HepG2 (cell line): ENCODE measurements around the gene EGLN1. TPM values are rescaled to one million over a fixed set of nuclear protein-coding genes. Genes with fewer than 3 reads are reported as not detected.

Source experiments
- ATF6 ChIP-seq: sonication (generic); formaldehyde crosslinking; conservative IDR thresholded peaks from 2 replicates; pipeline ENCODE4 v1.4.0; 2020; ENCODE audit warnings: missing genetic modification reagents
- CTCF ChIP-seq: sonication (generic); formaldehyde crosslinking; IDR thresholded peaks from 2 replicates; pipeline ENCODE4 v1.5.0; 2020; ENCODE audit warnings: mild to moderate bottlenecking, missing genetic modification reagents, moderate library complexity
- ETV5 ChIP-seq: IDR thresholded peaks from 2 replicates; pipeline ENCODE4 v1.6.1; 2018; ENCODE audit warnings: missing biosample characterization, missing genetic modification reagents, inconsistent platforms, borderline replicate concordance
- HIVEP1 ChIP-seq: sonication (generic); formaldehyde crosslinking; IDR thresholded peaks from 2 replicates; pipeline ENCODE4 v1.4.0; 2020; ENCODE audit warnings: mild to moderate bottlenecking, missing genetic modification reagents
- KDM4B ChIP-seq: sonication (generic); formaldehyde crosslinking; IDR thresholded peaks from 2 replicates; pipeline ENCODE4 v1.4.0; 2020; ENCODE audit warnings: missing genetic modification reagents
- KLF9 ChIP-seq: IDR thresholded peaks from 2 replicates; pipeline ENCODE4 v1.6.1; 2016; ENCODE audit warnings: low read depth
- MLX ChIP-seq: IDR thresholded peaks from 2 replicates; pipeline ENCODE4 v1.6.1; 2016
- PHB2 ChIP-seq: fragments of 450-650 bp; IDR thresholded peaks from 2 replicates; pipeline ENCODE4 v1.6.1; 2018; ENCODE audit not compliant: partially characterized antibody
- PPARG ChIP-seq: conservative IDR thresholded peaks from 2 replicates; pipeline ENCODE4 v1.6.1; 2016; ENCODE audit warnings: missing biosample characterization, missing genetic modification reagents
- SAFB2 ChIP-seq: sonication (generic); formaldehyde crosslinking; IDR thresholded peaks from 2 replicates; pipeline ENCODE4 v1.5.1; 2020; ENCODE audit warnings: missing genetic modification reagents, low read depth, mild to moderate bottlenecking, borderline replicate concordance
- SALL2 ChIP-seq: sonication (generic); formaldehyde crosslinking; IDR thresholded peaks from 2 replicates; pipeline ENCODE4 v1.8.1; 2023; ENCODE audit warnings: mild to moderate bottlenecking, missing genetic modification reagents, inconsistent platforms
- TCF7L2 ChIP-seq: IDR thresholded peaks from 2 replicates; pipeline ENCODE4 v1.6.1; 2011; ENCODE audit warnings: mild to moderate bottlenecking, low read depth, low read length, moderate library complexity
- THAP7 ChIP-seq: sonication (generic); formaldehyde crosslinking; IDR thresholded peaks from 2 replicates; pipeline ENCODE4 v1.8.1; 2023; ENCODE audit warnings: mild to moderate bottlenecking, missing genetic modification reagents
- U2AF2 ChIP-seq: fragments of 200-400 bp; formaldehyde crosslinking; IDR thresholded peaks from 2 replicates; pipeline ENCODE4 v1.6.1; 2017; ENCODE audit warnings: low read depth, mild to moderate bottlenecking, low read length
- ZBTB39 ChIP-seq: sonication (generic); formaldehyde crosslinking; IDR thresholded peaks from 2 replicates; pipeline ENCODE4 v1.5.0; 2020; ENCODE audit warnings: missing genetic modification reagents
- ZBTB7B ChIP-seq: sonication (generic); formaldehyde crosslinking; IDR thresholded peaks from 2 replicates; pipeline ENCODE4 v1.4.0; 2020; ENCODE audit warnings: missing genetic modification reagents
- ZKSCAN5 ChIP-seq: sonication (generic); formaldehyde crosslinking; IDR thresholded peaks from 2 replicates; pipeline ENCODE4 v1.5.1; 2020; ENCODE audit warnings: mild to moderate bottlenecking, missing genetic modification reagents
- ZNF180 ChIP-seq: sonication (generic); formaldehyde crosslinking; IDR thresholded peaks from 2 replicates; pipeline ENCODE4 v1.4.0; 2020; ENCODE audit warnings: low read depth, missing genetic modification reagents, borderline replicate concordance
- ZNF275 ChIP-seq: sonication (generic); formaldehyde crosslinking; IDR thresholded peaks from 2 replicates; pipeline ENCODE4 v1.8.0; 2022; ENCODE audit warnings: missing genetic modification reagents, mild to moderate bottlenecking, inconsistent platforms, borderline replicate concordance
- ZNF460 ChIP-seq: sonication (generic); formaldehyde crosslinking; IDR thresholded peaks from 2 replicates; pipeline ENCODE4 v1.5.1; 2020; ENCODE audit warnings: missing genetic modification reagents, mild to moderate bottlenecking, borderline replicate concordance
- ZNF550 ChIP-seq: sonication (generic); formaldehyde crosslinking; IDR thresholded peaks from 2 replicates; pipeline ENCODE4 v1.4.0; 2020; ENCODE audit warnings: mild to moderate bottlenecking, missing genetic modification reagents, borderline replicate concordance
- ZNF878 ChIP-seq: sonication (generic); formaldehyde crosslinking; IDR thresholded peaks from 2 replicates; pipeline ENCODE4 v1.8.1; 2023; ENCODE audit warnings: mild to moderate bottlenecking, missing genetic modification reagents, moderate library complexity
- polyA plus RNA-seq, 8 experiments: library from polyadenylated mRNA; depleted of rRNA in 3 of 8; stranded (reverse) in 7 of 8; unstranded in 1 of 8; fragments of >200 nt; fragmentation: Illumina TruSeq in 4 of 8; extraction: Trizol in 4 of 8; gene quantifications; 2 replicates each; pipeline versions ENCODE4 v1.2.1 to v1.2.3, GENCODE V29; 2011 to 2016; ENCODE audit warnings: low read depth in 4 of 8, missing spikeins in 1 of 8, mixed read lengths in 1 of 8; ENCODE audit not compliant: insufficient read depth in 1 of 8
- total RNA-seq, 5 experiments: library from RNA; depleted of rRNA; stranded (reverse); fragments of >200 nt; fragmentation: Illumina TruSeq; extraction: Trizol; gene quantifications; 2 replicates each; pipeline ENCODE4 v1.2.3, GENCODE V29; 2016; ENCODE audit warnings: low read depth in 1 of 5

Gene EGLN1
- total and polyA plus RNA-seq, 2 of the 13 experiments (the other 11 are each of a cell fraction or from before 2014, with no cell fraction given), result 34.4 to 44.1 TPM

- TF ChIP-seq TCF7L2, result no peak
- TF ChIP-seq ZBTB39, result no peak
- no peak for TF ChIP-seq PHB2
- no peak for TF ChIP-seq ZNF550
- no peak for TF ChIP-seq ZNF460 (CRISPR knock-in tag)
- TF ChIP-seq ATF6 (CRISPR knock-in tag), result no peak
- no peak for TF ChIP-seq CTCF (CRISPR knock-in tag)
- peak; percentile 76 for TF ChIP-seq PPARG (CRISPR knock-in tag)
- peak; percentile 40; the same call in 1 of the 2 replicates for TF ChIP-seq ETV5 (CRISPR knock-in tag)
- no peak for TF ChIP-seq ZBTB7B (CRISPR knock-in tag)
- no peak for TF ChIP-seq U2AF2
- TF ChIP-seq KDM4B (CRISPR knock-in tag), result no peak
- TF ChIP-seq ZNF275 (CRISPR knock-in tag), result no peak
- no peak for TF ChIP-seq ZKSCAN5 (CRISPR knock-in tag)
- TF ChIP-seq ZNF180 (CRISPR knock-in tag), result no peak
- no peak for TF ChIP-seq SALL2 (CRISPR knock-in tag)
- no peak for TF ChIP-seq KLF9
- TF ChIP-seq ZNF878 (CRISPR knock-in tag), result no peak; the same call in 1 of the 2 replicates
- no peak for TF ChIP-seq HIVEP1
- TF ChIP-seq MLX (CRISPR knock-in tag), result peak; percentile 58
- no peak for TF ChIP-seq SAFB2 (CRISPR knock-in tag)
- no peak for TF ChIP-seq THAP7 (CRISPR knock-in tag)
Observed at GRCh38 chr1:231423648-231424047, 1.6 kb upstream of the EGLN1 start (continued).
